HEK293 (cell line): ENCODE results near the gene FUBP3.

Source experiments
- CTCF ChIA-PET: fragments of 350-600 bp; formaldehyde crosslinking; extraction: SDS; loops from one replicate; lab custom pipeline; 2021; ENCODE audit warnings: antibody characterized with exemption; lab: Yijun Ruan, JAX
- POLR2A ChIA-PET: fragments of 300-600 bp; formaldehyde crosslinking; extraction: SDS; loops from one replicate; lab custom pipeline; 2020; ENCODE audit warnings: antibody characterized with exemption, inconsistent platforms; lab: Yijun Ruan, JAX
- H3K27ac ChIP-seq: fragments of 200-500 bp; sonication (Bioruptor generic); 2 replicates; pipeline ENCODE4 v1.5.1; 2014; ENCODE audit warnings: low read depth, low read length, control low read depth, inconsistent platforms; ENCODE audit errors: extremely low read depth
- H3K36me3 ChIP-seq, 2 experiments: fragments of 200-500 bp in 1 of 2; sonication (Bioruptor generic) in 1 of 2; 1 replicate in 1 of 2; 2 replicates in 1 of 2; pipeline ENCODE4 v1.5.1; 2014 to 2017; ENCODE audit warnings: inconsistent platforms in 2 of 2, low read length in 2 of 2; ENCODE audit not compliant: control insufficient read depth in 2 of 2, insufficient read depth in 1 of 2
- H3K4me1 ChIP-seq: fragments of 200-500 bp; sonication (Bioruptor generic); 2 replicates; pipeline ENCODE4 v1.5.1; 2014; ENCODE audit warnings: mild to moderate bottlenecking, low read length, inconsistent platforms; ENCODE audit not compliant: control insufficient read depth, insufficient read depth
- H3K4me3 ChIP-seq: 2 replicates; pipeline ENCODE4 v1.5.1; 2011; ENCODE audit warnings: low read depth, mild to moderate bottlenecking, control low read depth, low read length, moderate library complexity
- H3K9me3 ChIP-seq: fragments of 200-500 bp; sonication (Bioruptor generic); 2 replicates; pipeline ENCODE4 v1.5.1; 2014; ENCODE audit warnings: low read depth, low read length, inconsistent platforms; ENCODE audit not compliant: control insufficient read depth, insufficient read depth
- EGR2 ChIP-seq: fragments of 450-650 bp; formaldehyde crosslinking; IDR thresholded peaks from 2 replicates; pipeline ENCODE4 v1.5.1; 2016; ENCODE audit warnings: low read depth, missing biosample characterization, missing genetic modification characterization
- HOXA7 ChIP-seq: sonication (generic); formaldehyde crosslinking; IDR thresholded peaks from 2 replicates; pipeline ENCODE4 v1.8.1; 2022; ENCODE audit warnings: missing genetic modification reagents, borderline replicate concordance
- KLF17 ChIP-seq: fragments of 450-650 bp; formaldehyde crosslinking; IDR thresholded peaks from 2 replicates; pipeline ENCODE4 v1.5.1; 2016; ENCODE audit warnings: missing biosample characterization, missing genetic modification characterization
- SETDB1 ChIP-seq: IDR thresholded peaks from one replicate; pipeline ENCODE4 v1.6.1; 2017; ENCODE audit warnings: mild to moderate bottlenecking, low read length, moderate library complexity, mixed read lengths; ENCODE audit not compliant: insufficient read length
- TCF7L2 ChIP-seq: IDR thresholded peaks from 2 replicates; pipeline ENCODE4 v1.6.1; 2011; ENCODE audit warnings: low read depth, mild to moderate bottlenecking, inconsistent platforms, low read length, moderate library complexity, borderline replicate concordance
- ZBTB1 ChIP-seq: fragments of 450-650 bp; formaldehyde crosslinking; IDR thresholded peaks from 2 replicates; pipeline ENCODE4 v1.5.1; 2016; ENCODE audit warnings: missing biosample characterization, missing genetic modification characterization
- ZFHX2 ChIP-seq: fragments of 450-650 bp; formaldehyde crosslinking; conservative IDR thresholded peaks from 2 replicates; pipeline ENCODE4 v1.5.1; 2016; ENCODE audit warnings: missing biosample characterization, missing genetic modification characterization
- ZFP3 ChIP-seq: fragments of 450-650 bp; formaldehyde crosslinking; IDR thresholded peaks from 2 replicates; pipeline ENCODE4 v1.5.1; 2016; ENCODE audit warnings: low read depth, missing biosample characterization, missing genetic modification characterization
- ZNF132 ChIP-seq: fragments of 450-650 bp; formaldehyde crosslinking; IDR thresholded peaks from 2 replicates; pipeline ENCODE4 v1.5.1; 2017; ENCODE audit warnings: missing biosample characterization, missing genetic modification characterization, borderline replicate concordance
- ZNF184 ChIP-seq: fragments of 450-650 bp; IDR thresholded peaks from 2 replicates; pipeline ENCODE4 v1.5.1; 2018; ENCODE audit warnings: missing biosample characterization, mild to moderate bottlenecking, missing genetic modification characterization
- ZNF19 ChIP-seq: fragments of 450-650 bp; formaldehyde crosslinking; IDR thresholded peaks from 2 replicates; pipeline ENCODE4; 2016; ENCODE audit warnings: missing biosample characterization, missing genetic modification characterization, low read depth
- ZNF223 ChIP-seq: fragments of 450-650 bp; formaldehyde crosslinking; IDR thresholded peaks from 2 replicates; pipeline ENCODE4 v1.5.1; 2016; ENCODE audit warnings: missing biosample characterization, missing genetic modification characterization
- ZNF341 ChIP-seq: fragments of 450-650 bp; formaldehyde crosslinking; IDR thresholded peaks from 2 replicates; pipeline ENCODE4; 2016; ENCODE audit warnings: low read depth, missing biosample characterization, missing genetic modification characterization
- ZNF394 ChIP-seq: fragments of 450-650 bp; formaldehyde crosslinking; IDR thresholded peaks from 2 replicates; pipeline ENCODE4 v1.5.1; 2016; ENCODE audit warnings: missing biosample characterization, missing genetic modification characterization, mild to moderate bottlenecking, moderate library complexity, borderline replicate concordance
- ZNF398 ChIP-seq: fragments of 450-650 bp; formaldehyde crosslinking; IDR thresholded peaks from 2 replicates; pipeline ENCODE4 v1.5.1; 2017; ENCODE audit warnings: missing biosample characterization, missing genetic modification characterization
- ZNF426 ChIP-seq: fragments of 450-650 bp; formaldehyde crosslinking; IDR thresholded peaks from 2 replicates; pipeline ENCODE4 v1.5.1; 2017; ENCODE audit warnings: missing biosample characterization, missing genetic modification characterization, mild to moderate bottlenecking, inconsistent platforms, moderate library complexity
- ZNF580 ChIP-seq: fragments of 450-650 bp; formaldehyde crosslinking; IDR thresholded peaks from 2 replicates; pipeline ENCODE4 v1.5.1; 2016; ENCODE audit warnings: missing biosample characterization, missing genetic modification characterization
- ZNF610 ChIP-seq: fragments of 450-650 bp; formaldehyde crosslinking; IDR thresholded peaks from 2 replicates; pipeline ENCODE4 v1.5.1; 2016; ENCODE audit warnings: missing biosample characterization, missing genetic modification characterization, borderline replicate concordance
- ZNF776 ChIP-seq: fragments of 450-650 bp; formaldehyde crosslinking; IDR thresholded peaks from 2 replicates; pipeline ENCODE4 v1.5.0; 2017; ENCODE audit warnings: missing biosample characterization, missing genetic modification characterization, borderline replicate concordance
- ZNF791 ChIP-seq: fragments of 450-650 bp; formaldehyde crosslinking; IDR thresholded peaks from 2 replicates; pipeline ENCODE4 v1.5.1; 2016; ENCODE audit warnings: missing biosample characterization, missing genetic modification characterization
- ZSCAN18 ChIP-seq: fragments of 450-650 bp; formaldehyde crosslinking; IDR thresholded peaks from 2 replicates; pipeline ENCODE4 v1.5.1; 2016; ENCODE audit warnings: missing biosample characterization, missing genetic modification characterization

The FUBP3 gene

GRCh38 chr9:130543368-130543767 is 36.0 kb upstream of the FUBP3 start:
- no peaks in the 10 kb centered on the region for H3K9me3 ChIP-seq
- H3K4me1 ChIP-seq: no peaks in the 10 kb centered on the region
- TF ChIP-seq ZNF132 (tag by site-specific recombination) (no peak), HOXA7 (CRISPR knock-in tag) (no peak), ZNF580 (tag by site-specific recombination) (no peak), TCF7L2 (no peak), ZNF184 (tag by site-specific recombination) (no peak), ZNF394 (tag by site-specific recombination) (no peak), ZNF791 (tag by site-specific recombination) (no peak), ZNF426 (no peak), SETDB1 (no peak), EGR2 (no peak), ZFHX2 (no peak), ZFP3 (tag by site-specific recombination) (no peak), ZNF776 (tag by site-specific recombination) (no peak), KLF17 (tag by site-specific recombination) (no peak), ZSCAN18 (tag by site-specific recombination) (no peak), ZNF223 (tag by site-specific recombination) (no peak), ZBTB1 (no peak), ZNF19 (no peak), ZNF398 (tag by site-specific recombination) (no peak)
- H3K4me3 ChIP-seq: no peak overlapping the region
- no peaks in the 10 kb centered on the region for H3K36me3 ChIP-seq
- POLR2A ChIA-PET: interaction anchor here (0.7 kb wide), 1 partner anchor 37 kb away, joined by 4 read pairs; no protein-coding TSS in a partner anchor
- no peak overlapping the region for H3K27ac ChIP-seq
- CTCF ChIA-PET: interaction anchor here (0.6 to 0.9 kb wide), 2 partner anchors 41 to 453 kb away, joined by 3 to 4 read pairs; no protein-coding TSS in a partner anchor

- H3K4me1 ChIP-seq: no peaks in the 10 kb centered on the region
- no peaks in the 10 kb centered on the region for H3K36me3 ChIP-seq
- TF ChIP-seq ZNF341 (peak; percentile 2; the same call in 1 of the 2 replicates), ZNF610 (no peak), ZNF791 (tag by site-specific recombination) (no peak)
- no peak overlapping the region for H3K27ac ChIP-seq
- no peaks in the 10 kb centered on the region for H3K9me3 ChIP-seq
- no peak overlapping the region for H3K4me3 ChIP-seq
- POLR2A ChIA-PET: interaction anchor here (0.7 kb wide), 1 partner anchor 36 kb away, joined by 4 read pairs; no protein-coding TSS in a partner anchor
- CTCF ChIA-PET: interaction anchor here (0.7 to 1.2 kb wide), 4 partner anchors 21 to 111 kb away, joined by 3 to 6 read pairs (median 4); no protein-coding TSS in a partner anchor
These were observed 35.5 kb upstream of the FUBP3 start for GRCh38 chr9:130543859-130544258.
